ENCODE results near the gene DCAF10.
"Not testable (repeated sequence)": the region's sequence is repeated elsewhere in the genome, so short reads cannot be mapped to it uniquely, and the experiment has no call there.

The DCAF10 gene, protein sequence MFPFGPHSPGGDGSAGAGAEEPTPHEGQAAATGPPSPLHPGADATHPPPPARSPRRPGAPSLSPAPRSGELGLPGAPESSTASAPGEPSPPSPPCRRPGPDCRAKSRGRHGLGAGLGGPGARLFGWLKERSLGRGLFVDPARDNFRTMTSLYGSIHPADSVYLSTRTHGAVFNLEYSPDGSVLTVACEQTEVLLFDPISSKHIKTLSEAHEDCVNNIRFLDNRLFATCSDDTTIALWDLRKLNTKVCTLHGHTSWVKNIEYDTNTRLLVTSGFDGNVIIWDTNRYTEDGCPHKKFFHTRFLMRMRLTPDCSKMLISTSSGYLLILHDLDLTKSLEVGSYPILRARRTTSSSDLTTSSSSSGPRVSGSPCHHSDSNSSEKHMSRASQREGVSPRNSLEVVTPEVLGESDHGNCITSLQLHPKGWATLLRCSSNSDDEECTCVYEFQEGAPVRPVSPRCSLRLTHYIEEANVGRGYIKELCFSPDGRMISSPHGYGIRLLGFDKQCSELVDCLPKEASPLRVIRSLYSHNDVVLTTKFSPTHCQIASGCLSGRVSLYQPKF

DNA sequence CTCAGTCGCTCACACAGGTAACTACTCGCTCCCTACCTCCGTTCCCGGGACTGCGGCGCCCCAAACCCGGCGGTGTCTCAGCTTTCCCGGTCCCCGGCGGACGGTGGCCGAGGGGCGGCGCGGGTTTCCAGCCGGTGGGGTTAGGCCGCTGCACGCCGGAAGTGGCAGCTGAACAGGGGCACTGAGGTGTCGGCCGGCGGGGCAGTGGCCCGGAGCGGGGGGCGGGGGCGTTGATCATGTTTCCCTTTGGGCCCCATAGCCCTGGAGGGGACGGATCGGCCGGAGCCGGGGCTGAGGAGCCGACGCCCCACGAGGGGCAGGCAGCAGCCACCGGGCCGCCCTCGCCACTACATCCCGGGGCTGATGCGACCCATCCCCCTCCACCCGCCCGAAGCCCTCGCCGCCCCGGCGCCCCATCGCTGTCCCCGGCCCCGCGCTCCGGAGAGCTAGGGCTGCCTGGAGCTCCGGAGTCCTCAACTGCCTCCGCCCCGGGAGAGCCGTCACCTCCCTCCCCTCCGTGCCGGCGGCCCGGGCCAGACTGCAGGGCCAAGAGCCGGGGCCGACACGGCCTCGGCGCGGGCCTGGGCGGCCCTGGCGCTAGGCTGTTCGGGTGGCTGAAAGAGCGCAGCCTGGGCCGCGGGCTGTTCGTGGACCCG is at the start of gene DCAF10:
Gene DCAF10 (plus strand): TSS at position 167 of the 656 bp plus-strand sequence. CDS start 70 bp downstream, at position 237.
- TF ChIP-seq, protein P1, sequence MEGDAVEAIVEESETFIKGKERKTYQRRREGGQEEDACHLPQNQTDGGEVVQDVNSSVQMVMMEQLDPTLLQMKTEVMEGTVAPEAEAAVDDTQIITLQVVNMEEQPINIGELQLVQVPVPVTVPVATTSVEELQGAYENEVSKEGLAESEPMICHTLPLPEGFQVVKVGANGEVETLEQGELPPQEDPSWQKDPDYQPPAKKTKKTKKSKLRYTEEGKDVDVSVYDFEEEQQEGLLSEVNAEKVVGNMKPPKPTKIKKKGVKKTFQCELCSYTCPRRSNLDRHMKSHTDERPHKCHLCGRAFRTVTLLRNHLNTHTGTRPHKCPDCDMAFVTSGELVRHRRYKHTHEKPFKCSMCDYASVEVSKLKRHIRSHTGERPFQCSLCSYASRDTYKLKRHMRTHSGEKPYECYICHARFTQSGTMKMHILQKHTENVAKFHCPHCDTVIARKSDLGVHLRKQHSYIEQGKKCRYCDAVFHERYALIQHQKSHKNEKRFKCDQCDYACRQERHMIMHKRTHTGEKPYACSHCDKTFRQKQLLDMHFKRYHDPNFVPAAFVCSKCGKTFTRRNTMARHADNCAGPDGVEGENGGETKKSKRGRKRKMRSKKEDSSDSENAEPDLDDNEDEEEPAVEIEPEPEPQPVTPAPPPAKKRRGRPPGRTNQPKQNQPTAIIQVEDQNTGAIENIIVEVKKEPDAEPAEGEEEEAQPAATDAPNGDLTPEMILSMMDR (IDR thresholded peaks at IDR 0.05; ENCODE audit: control insufficient read depth, insufficient read depth, low read depth, low read length, missing control alignments): no peak
- peak within 1 kb of the TSS; percentile 82 for H3K4me3 ChIP-seq (ENCODE audit: control insufficient read depth, low read depth, low read length)
- DNase-seq (ENCODE audit: low read depth): peak; percentile 35

DNA sequence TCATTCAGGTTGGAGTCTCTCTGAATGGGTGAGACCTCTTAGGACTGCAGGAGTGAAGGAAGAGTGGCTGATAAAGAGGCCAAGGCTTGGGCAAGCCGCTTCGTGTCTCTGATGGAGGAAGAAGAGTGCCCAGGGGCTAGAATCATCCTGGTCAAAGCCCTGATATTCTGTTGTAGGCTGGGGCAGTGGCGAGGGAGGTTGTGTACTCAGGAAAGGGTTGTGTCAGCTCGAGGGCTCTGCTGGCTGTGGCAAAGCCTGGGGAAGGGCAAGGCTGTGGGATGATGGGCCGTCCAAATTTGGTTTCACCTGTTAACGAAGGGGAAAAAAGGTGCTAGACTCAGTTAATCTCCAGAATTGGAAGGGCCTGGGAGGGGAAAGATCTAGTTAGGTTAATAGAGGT is 49.4 kb upstream of the DCAF10 start:
- no peak overlapping the region for H3K4me3 ChIP-seq (ENCODE audit: control insufficient read depth, low read depth, low read length)
- TF ChIP-seq, protein P1 (IDR thresholded peaks at IDR 0.05; ENCODE audit: control insufficient read depth, insufficient read depth, low read depth, low read length, missing control alignments): no peak
- DNase-seq (ENCODE audit: low read depth): no peak

DNA sequence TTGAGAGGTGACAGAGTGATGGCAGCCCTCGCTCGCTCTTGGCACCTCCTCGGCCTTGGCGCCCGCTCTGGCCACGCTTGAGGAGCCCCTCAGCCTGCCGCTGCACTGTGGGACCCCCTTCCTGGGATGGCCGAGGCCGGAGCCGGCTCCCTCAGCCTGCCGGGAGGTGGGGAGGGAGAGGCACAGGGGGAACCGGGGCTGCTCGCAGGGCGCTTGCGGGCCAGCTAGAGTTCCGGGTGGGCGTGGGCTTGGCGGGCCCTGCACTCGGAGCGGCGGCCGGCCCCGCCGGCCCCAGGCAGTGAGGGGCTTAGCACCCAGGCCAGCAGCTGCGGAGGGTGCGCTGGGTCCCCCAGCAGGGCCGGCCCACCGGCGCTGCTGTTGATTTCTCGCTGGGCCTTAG is 48.9 kb upstream of the DCAF10 start:
- not testable (repeated sequence) for H3K4me3 ChIP-seq (ENCODE audit: control insufficient read depth, low read depth, low read length); DNase-seq (ENCODE audit: low read depth)

DNA sequence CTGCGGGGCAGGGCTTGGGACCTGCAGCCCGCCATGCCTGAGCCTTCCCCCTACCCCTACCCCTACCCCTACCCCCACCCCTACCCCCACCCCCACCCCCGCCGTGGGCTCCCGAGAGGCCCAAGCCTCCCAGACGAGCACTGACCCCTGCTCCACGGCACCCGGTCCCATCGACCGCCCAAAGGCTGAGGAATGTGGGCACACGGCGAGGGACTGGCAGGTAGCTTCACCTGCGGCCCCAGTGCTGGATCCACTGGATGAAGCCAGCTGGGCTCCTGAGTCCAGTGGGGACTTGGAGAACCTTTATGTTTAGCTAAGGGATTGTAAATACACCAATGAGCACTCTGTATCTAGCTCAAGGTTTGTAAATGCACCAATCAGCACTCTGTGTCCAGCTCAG is 48.5 kb upstream of the DCAF10 start:
- H3K4me3 ChIP-seq (ENCODE audit: control insufficient read depth, low read depth, low read length); DNase-seq (ENCODE audit: low read depth): not testable (repeated sequence)

DNA sequence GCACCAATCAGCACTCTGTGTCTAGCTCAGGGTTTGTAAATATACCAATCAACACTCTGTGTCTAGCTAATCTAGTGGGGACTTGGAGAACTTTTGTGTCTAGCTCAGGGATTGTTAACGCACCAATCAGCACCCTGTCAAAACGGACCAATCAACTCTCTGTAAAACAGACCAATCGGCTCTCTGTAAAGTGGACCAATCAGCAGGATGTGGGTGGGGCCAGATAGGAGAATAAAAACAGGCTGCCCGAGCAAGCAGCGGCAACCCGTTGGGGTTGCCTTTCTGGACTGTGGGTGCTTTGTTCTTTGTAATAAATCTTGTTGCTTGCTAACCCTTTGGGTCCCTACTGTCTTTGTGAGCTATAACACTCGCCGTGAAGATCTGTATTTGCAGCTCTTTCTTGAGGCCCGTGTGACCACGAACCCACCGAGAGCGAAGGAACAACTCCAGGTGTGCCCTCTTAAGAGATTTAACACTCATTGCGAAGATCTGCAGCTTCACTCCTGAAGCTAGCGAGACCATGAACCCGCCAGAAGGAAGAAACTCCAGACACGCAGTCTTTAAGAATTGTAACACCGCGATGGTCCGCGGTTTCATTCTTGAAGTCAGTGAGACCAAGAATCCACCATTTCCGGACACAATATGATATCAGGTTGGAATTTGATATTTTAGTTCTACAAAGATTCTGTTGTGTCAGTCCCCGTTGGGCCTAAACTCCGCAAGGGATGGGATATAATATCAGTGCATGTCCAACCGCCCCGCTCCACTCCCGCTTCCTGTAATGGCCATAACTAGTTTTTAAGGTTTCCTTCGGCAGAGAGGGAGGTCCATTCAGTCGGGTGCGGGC is 47.7 kb upstream of the DCAF10 start:
- no peak for DNase-seq (ENCODE audit: low read depth)
- TF ChIP-seq, protein P1 (IDR thresholded peaks at IDR 0.05; ENCODE audit: control insufficient read depth, insufficient read depth, low read depth, low read length, missing control alignments): no peak
- H3K4me3 ChIP-seq (ENCODE audit: control insufficient read depth, low read depth, low read length): peak overlapping the region; percentile 92

DNA sequence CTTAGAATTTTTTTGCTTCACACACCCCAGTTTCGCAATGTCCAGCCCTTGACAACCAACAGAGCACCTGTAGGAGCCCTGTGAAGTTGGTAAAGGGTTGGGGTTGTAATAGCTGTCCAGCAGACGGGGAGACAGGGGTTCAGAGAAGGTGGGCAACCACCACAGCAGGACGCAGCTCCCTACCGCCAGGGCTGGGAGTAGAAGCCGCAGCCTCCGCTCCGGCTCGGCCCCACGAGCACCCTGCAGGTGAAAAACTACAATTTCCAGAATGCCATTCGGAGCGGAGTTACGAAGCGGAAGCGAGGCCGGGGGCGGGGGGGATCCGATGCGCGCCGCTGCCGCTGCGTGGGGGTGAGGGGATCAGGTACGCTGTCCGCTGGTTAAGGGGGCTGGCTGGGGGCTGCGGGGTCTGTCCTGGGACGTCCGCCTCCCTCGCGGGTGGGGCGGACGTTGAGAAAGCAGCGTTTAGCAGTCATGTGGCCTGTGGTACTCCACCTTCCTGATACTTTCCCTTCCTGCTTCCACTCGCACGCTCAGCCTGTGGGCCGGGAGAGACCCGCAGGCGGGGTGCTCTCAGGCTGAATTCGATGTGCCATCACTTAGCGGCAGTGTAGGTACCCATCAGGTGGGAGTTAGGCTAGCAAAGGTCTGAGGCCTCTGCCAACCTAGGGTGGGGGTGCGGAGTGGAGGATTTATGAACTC is 47.0 kb upstream of the DCAF10 start, which contains the start of gene TRMT10B:
Gene TRMT10B (plus strand): TSS at position 317 of the 702 bp plus-strand sequence. CDS start 8,127 bp downstream, outside the sequence.
- TF ChIP-seq, protein P1 (IDR thresholded peaks at IDR 0.05; ENCODE audit: control insufficient read depth, insufficient read depth, low read depth, low read length, missing control alignments): no peak
- DNase-seq (ENCODE audit: low read depth): no peak
- H3K4me3 ChIP-seq (ENCODE audit: control insufficient read depth, low read depth, low read length): peak within 1 kb of the TSS; percentile 92

DNA sequence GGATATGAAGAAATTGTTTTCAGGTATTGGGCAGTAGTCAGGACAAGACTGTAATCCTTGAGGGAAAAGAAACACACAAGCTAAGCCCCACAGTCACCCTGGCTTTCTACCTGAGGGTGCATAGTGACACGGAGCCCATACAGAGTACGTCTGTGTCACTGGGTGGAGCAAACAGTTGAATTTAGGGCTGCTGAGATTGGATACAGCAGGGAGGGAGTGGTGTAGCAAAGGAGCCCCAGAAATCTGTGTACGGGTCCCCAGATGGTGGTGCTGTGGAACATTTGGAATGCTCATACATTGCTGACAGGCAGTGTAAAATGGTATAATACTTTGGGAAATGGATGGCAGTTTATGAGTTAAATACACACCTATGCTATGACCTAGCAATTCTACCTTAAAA is 41.9 kb upstream of the DCAF10 start:
- no peak for DNase-seq (ENCODE audit: low read depth)
- TF ChIP-seq, protein P1 (IDR thresholded peaks at IDR 0.05; ENCODE audit: control insufficient read depth, insufficient read depth, low read depth, low read length, missing control alignments): no peak
- no peak overlapping the region for H3K4me3 ChIP-seq (ENCODE audit: control insufficient read depth, low read depth, low read length)

All from AG09309 (cell line).